GM23338 (cell line): ENCODE results near the gene HOXA5. TPM values are rescaled to one million over a fixed set of nuclear protein-coding genes. Genes with fewer than 3 reads are reported as not detected.

ENCODE experiments used
- ATAC-seq: fragments of 200-7000 bp; cut with Tn5 transposase; 3 replicates; pipeline ENCODE4 v1.9.1; 2020
- DNase-seq: peaks from one replicate; pipeline ENCODE4 v3.0.0-alpha.2; 2015; ENCODE audit warnings: low spot score
- H2AFZ ChIP-seq: fragments of 200-600 bp; sonication (generic); 2 replicates; pipeline ENCODE4 v1.8.0; 2016; ENCODE audit warnings: antibody characterized with exemption, mild to moderate bottlenecking, moderate library complexity
- H3F3A ChIP-seq: fragments of 200-600 bp; sonication (generic); replicated peaks from 2 replicates; pipeline ENCODE4 v1.8.0; 2017; ENCODE audit warnings: antibody characterized with exemption, mixed run types, low read depth
- H3K27ac ChIP-seq: fragments of 200-600 bp; sonication (generic); 2 replicates; pipeline ENCODE4 v1.6.1; 2016; ENCODE audit warnings: low read depth
- H3K27me3 ChIP-seq: fragments of 200-600 bp; sonication (generic); 2 replicates; pipeline ENCODE4 v1.8.0; 2016; ENCODE audit warnings: mild to moderate bottlenecking, mixed run types, moderate library complexity; ENCODE audit not compliant: insufficient read depth
- H3K36me3 ChIP-seq: fragments of 200-600 bp; sonication (generic); 2 replicates; pipeline ENCODE4 v1.8.0; 2016; ENCODE audit warnings: mild to moderate bottlenecking; ENCODE audit not compliant: insufficient read depth
- H3K4me1 ChIP-seq: fragments of 200-600 bp; sonication (generic); 2 replicates; pipeline ENCODE4 v1.8.0; 2016; ENCODE audit warnings: mild to moderate bottlenecking, moderate library complexity; ENCODE audit not compliant: insufficient read depth
- H3K4me2 ChIP-seq: fragments of 200-600 bp; sonication (generic); 2 replicates; pipeline ENCODE4 v1.7.1; 2017; ENCODE audit warnings: mixed run types
- H3K4me3 ChIP-seq: fragments of 200-600 bp; sonication (generic); 2 replicates; pipeline ENCODE4 v1.6.1; 2016; ENCODE audit warnings: mixed run types
- H3K79me2 ChIP-seq: fragments of 200-600 bp; sonication (generic); replicated peaks from 2 replicates; pipeline ENCODE4 v1.8.0; 2017; ENCODE audit warnings: mild to moderate bottlenecking; ENCODE audit not compliant: insufficient read depth
- H3K9me2 ChIP-seq: fragments of 200-600 bp; sonication (generic); 2 replicates; pipeline ENCODE4 v1.8.0; 2017; ENCODE audit not compliant: insufficient read depth
- H4K20me1 ChIP-seq: fragments of 200-600 bp; sonication (generic); replicated peaks from 2 replicates; pipeline ENCODE4 v1.8.0; 2017; ENCODE audit warnings: mild to moderate bottlenecking; ENCODE audit not compliant: insufficient read depth
- H3K27ac Mint-ChIP-seq: 2 replicates; pipeline ENCODE4 v1.8.0; 2020; ENCODE audit warnings: inconsistent platforms, mild to moderate bottlenecking, moderate library complexity, mixed read lengths
- H3K27me3 Mint-ChIP-seq: 3 replicates; pipeline ENCODE4 v1.8.0; 2022; ENCODE audit warnings: low read depth, mild to moderate bottlenecking, moderate library complexity, mixed read lengths, inconsistent platforms; ENCODE audit not compliant: insufficient read depth, poor library complexity
- H3K36me3 Mint-ChIP-seq: 3 replicates; pipeline ENCODE4 v1.8.0; 2021; ENCODE audit warnings: low read depth, mild to moderate bottlenecking, inconsistent platforms, moderate library complexity, mixed read lengths
- H3K4me1 Mint-ChIP-seq: 3 replicates; pipeline ENCODE4 v1.8.0; 2020; ENCODE audit warnings: mild to moderate bottlenecking, inconsistent platforms, mixed read lengths
- H3K4me3 Mint-ChIP-seq: 3 replicates; pipeline ENCODE4 v1.8.0; 2021; ENCODE audit warnings: moderate library complexity, mild to moderate bottlenecking, inconsistent platforms, mixed read lengths
- H3K9me3 Mint-ChIP-seq: 3 replicates; pipeline ENCODE4 v1.8.0; 2020; ENCODE audit warnings: moderate library complexity, mild to moderate bottlenecking, inconsistent platforms, mixed read lengths
- CREB1 ChIP-seq: fragments of 250-450 bp; sonication (Bioruptor Pico); IDR thresholded peaks from 2 replicates; pipeline ENCODE4 v1.5.0; 2020; ENCODE audit warnings: low read depth, mild to moderate bottlenecking, moderate library complexity
- ETS1 ChIP-seq: IDR thresholded peaks from 2 replicates; pipeline ENCODE4 v1.6.1; 2016; ENCODE audit warnings: antibody characterized with exemption
- EZH2 ChIP-seq: fragments of 200-600 bp; sonication (generic); IDR thresholded peaks from one replicate; pipeline ENCODE4 v1.8.0; 2017; ENCODE audit warnings: antibody characterized with exemption, mild to moderate bottlenecking, low read depth; ENCODE audit not compliant: unreplicated experiment
- EZH2phosphoT487 ChIP-seq: fragments of 200-600 bp; sonication (generic); IDR thresholded peaks from one replicate; pipeline ENCODE4 v1.8.1; 2018; ENCODE audit warnings: antibody characterized with exemption; ENCODE audit not compliant: unreplicated experiment
- NANOG ChIP-seq: IDR thresholded peaks from 2 replicates; pipeline ENCODE4 v1.6.1; 2016; ENCODE audit warnings: antibody characterized with exemption, borderline replicate concordance
- POLR2AphosphoS5 ChIP-seq: IDR thresholded peaks from 2 replicates; pipeline ENCODE4 v1.6.1; 2016; ENCODE audit warnings: antibody characterized with exemption, low read depth
- REST ChIP-seq: IDR thresholded peaks from one replicate; pipeline ENCODE4 v1.6.1; 2018; ENCODE audit warnings: antibody characterized with exemption; ENCODE audit not compliant: unreplicated experiment
- STAT1 ChIP-seq: IDR thresholded peaks from one replicate; pipeline ENCODE4 v1.6.1; 2016; ENCODE audit warnings: antibody characterized with exemption; ENCODE audit not compliant: unreplicated experiment
- ZNF331 ChIP-seq: fragments of 250-450 bp; sonication (Bioruptor Pico); IDR thresholded peaks from 2 replicates; pipeline ENCODE4 v1.5.0; 2020; ENCODE audit warnings: low read depth, mild to moderate bottlenecking, moderate library complexity
- polyA plus RNA-seq: library from polyadenylated mRNA; unstranded; fragments of >200 nt; fragmentation: Nextera tagmentation; extraction: Ambion mirVana; gene quantifications from 2 replicates; pipeline ENCODE4 v1.2.1, GENCODE V29; 2016
- total RNA-seq: library from RNA; depleted of rRNA; stranded (reverse); fragments of >200 nt; shearing (Covaris generic); gene quantifications from 2 replicates; pipeline ENCODE4 v1.2.3, GENCODE V29; 2014

Gene HOXA5
- total and polyA plus RNA-seq, 2 experiments from 2014 or later, result not detected

GRCh38 chr7:27185013-27185853 lies 41.8 kb upstream of the HOXA5 start, which contains the start of gene HOXA11:
HOXA11 (minus strand) TSS chr7:27185232; CDS start chr7:27185144, 88 bp downstream.
- H3K27me3 Mint-ChIP-seq, result peaks cover 100% of the 10 kb centered on the region
- no peak within 1 kb of the TSS for H3K27ac ChIP-seq
- no peak for TF ChIP-seq NANOG
- TF ChIP-seq EZH2, result peak; percentile 81
- TF ChIP-seq EZH2phosphoT487, result peak; percentile 54
- TF ChIP-seq ZNF331 (CRISPR knock-in tag), result no peak

GRCh38 chr7:27184337-27185012 lies 41.0 kb upstream of the HOXA5 start:
- peaks cover 100% of the 10 kb centered on the region for H3K27me3 ChIP-seq
- H3K27me3 Mint-ChIP-seq, result peaks cover 100% of the 10 kb centered on the region
- H3K4me2 ChIP-seq, result peak overlapping the region; percentile 72
- no peak for ATAC-seq
- peak overlapping the region; percentile 32; the same call in 2 of the 3 replicates for H3K4me3 Mint-ChIP-seq
- H4K20me1 ChIP-seq, result peaks cover 53% of the 10 kb centered on the region
- peak; percentile 76 for DNase-seq
- no peak overlapping the region for H3K27ac ChIP-seq
- H3K79me2 ChIP-seq, result no peaks in the 10 kb centered on the region
- TF ChIP-seq EZH2 (peak; percentile 66), NANOG (no peak), ZNF331 (CRISPR knock-in tag) (no peak), CREB1 (CRISPR knock-in tag) (peak; percentile 56; the same call in 1 of the 2 replicates), EZH2phosphoT487 (peak; percentile 70)
- peaks cover 69% of the 10 kb centered on the region for H3K4me1 ChIP-seq
- peak overlapping the region; percentile 44; the same call in 1 of the 2 replicates for H3K4me3 ChIP-seq
- H3K4me1 Mint-ChIP-seq, result peaks cover 41% of the 10 kb centered on the region
- peaks cover 57% of the 10 kb centered on the region for H3F3A ChIP-seq
- H3K36me3 ChIP-seq, result no peaks in the 10 kb centered on the region
- no peak overlapping the region for H2AFZ ChIP-seq
- no peak overlapping the region for H3K27ac Mint-ChIP-seq
- peaks cover 7% of the 10 kb centered on the region; the same call in 2 of the 3 replicates for H3K9me3 Mint-ChIP-seq
- no peaks in the 10 kb centered on the region for H3K9me2 ChIP-seq
- no peaks in the 10 kb centered on the region for H3K36me3 Mint-ChIP-seq

More at GRCh38 chr7:27185013-27185853, 41.8 kb upstream of the HOXA5 start, which contains the start of gene HOXA11:
- Mint-ChIP-seq H3K4me3 (peak within 1 kb of the TSS; percentile 32; the same call in 2 of the 3 replicates), H3K4me1 (peaks cover 40% of the 10 kb centered on the region), H3K9me3 (peaks cover 4% of the 10 kb centered on the region; the same call in 2 of the 3 replicates), H3K36me3 (no peaks in the 10 kb centered on the region), H3K27ac (no peak within 1 kb of the TSS)
- H3K4me2 ChIP-seq, result peak within 1 kb of the TSS; percentile 72
- H3K79me2 ChIP-seq, result no peaks in the 10 kb centered on the region
- H3K9me2 ChIP-seq, result no peaks in the 10 kb centered on the region
- no peak within 1 kb of the TSS for H2AFZ ChIP-seq
- H4K20me1 ChIP-seq, result peaks cover 58% of the 10 kb centered on the region
- H3K4me3 ChIP-seq, result peak within 1 kb of the TSS; percentile 44; the same call in 1 of the 2 replicates
- no peaks in the 10 kb centered on the region for H3K36me3 ChIP-seq
- ATAC-seq, result no peak
- H3F3A ChIP-seq, result peaks cover 61% of the 10 kb centered on the region
- H3K4me1 ChIP-seq, result peaks cover 70% of the 10 kb centered on the region
- peaks cover 100% of the 10 kb centered on the region for H3K27me3 ChIP-seq
- no peak for DNase-seq

- H3K27me3 Mint-ChIP-seq, result peaks cover 100% of the 10 kb centered on the region
- peaks cover 100% of the 10 kb centered on the region for H3K27me3 ChIP-seq
- TF ChIP-seq NANOG (no peak), REST (no peak), STAT1 (no peak), EZH2phosphoT487 (peak; percentile 73), EZH2 (peak; percentile 97), ETS1 (no peak), POLR2AphosphoS5 (no peak), CREB1 (CRISPR knock-in tag) (no peak)
Measured at GRCh38 chr7:27183682-27184336, 40.3 kb upstream of the HOXA5 start.

More at GRCh38 chr7:27183682-27184336, 40.3 kb upstream of the HOXA5 start:
- no peak overlapping the region for H3K27ac ChIP-seq
- H3K9me2 ChIP-seq, result no peaks in the 10 kb centered on the region
- peaks cover 60% of the 10 kb centered on the region for H3F3A ChIP-seq
- peak overlapping the region; percentile 72 for H3K4me2 ChIP-seq
- no peaks in the 10 kb centered on the region for H3K36me3 Mint-ChIP-seq
- peak overlapping the region; percentile 34; the same call in 2 of the 3 replicates for H3K4me3 Mint-ChIP-seq
- no peak for DNase-seq
- peaks cover 7% of the 10 kb centered on the region; the same call in 2 of the 3 replicates for H3K9me3 Mint-ChIP-seq
- H3K4me1 Mint-ChIP-seq, result peaks cover 46% of the 10 kb centered on the region
- H2AFZ ChIP-seq, result no peak overlapping the region
- ATAC-seq, result no peak
- no peak overlapping the region for H3K27ac Mint-ChIP-seq
- peaks cover 70% of the 10 kb centered on the region for H3K4me1 ChIP-seq
- no peaks in the 10 kb centered on the region for H3K79me2 ChIP-seq
- H3K4me3 ChIP-seq, result peak overlapping the region; percentile 44; the same call in 1 of the 2 replicates
- H4K20me1 ChIP-seq, result peaks cover 57% of the 10 kb centered on the region
- H3K36me3 ChIP-seq, result no peaks in the 10 kb centered on the region
